Stimulated activated CD8-positive, alpha-beta memory T cell treated with anti-CD3 and anti-CD28 coated beads, Interleukin-7, amount 100 ng/mL, for 4 hours (primary cell): Measurements from ENCODE around the gene HDHD2.

ENCODE experiments used
- DNase-seq, 2 donors: peaks; one replicate each; pipeline ENCODE4 v3.0.0-alpha.2; 2020; ENCODE audit warnings: low read depth in 2 of 2

Gene HDHD2

GRCh38 chr18:47062471-47062870 is 87.8 kb downstream of the HDHD2 start:
- DNase-seq: no peak
